Activated T-cell treated with anti-CD3 and anti-CD28 coated beads, Interleukin-2, amount 50 U/mL, for 24 hours (primary cell): ENCODE measurements around the gene SRCIN1.

Experiments used
- DNase-seq: peaks from one replicate; pipeline ENCODE4 v3.0.0-alpha.2; 2020
- H3K27ac Mint-ChIP-seq: 2 replicates; pipeline ENCODE4 v1.8.0; 2020; ENCODE audit warnings: mild to moderate bottlenecking, mixed read lengths
- H3K27me3 Mint-ChIP-seq: 2 replicates; pipeline ENCODE4 v1.8.0; 2020; ENCODE audit warnings: mixed read lengths
- H3K36me3 Mint-ChIP-seq: 2 replicates; pipeline ENCODE4 v1.8.0; 2020; ENCODE audit warnings: low read depth, mixed read lengths
- H3K4me1 Mint-ChIP-seq: 2 replicates; pipeline ENCODE4 v1.8.0; 2020; ENCODE audit warnings: low read depth, mixed read lengths
- H3K4me3 Mint-ChIP-seq: 2 replicates; pipeline ENCODE4 v1.8.0; 2020; ENCODE audit warnings: mild to moderate bottlenecking, moderate library complexity, mixed read lengths
- H3K9me3 Mint-ChIP-seq: 2 replicates; pipeline ENCODE4 v1.8.0; 2020; ENCODE audit warnings: mixed read lengths

Gene SRCIN1

GRCh38 chr17:38584350-38584925, 21.3 kb downstream of the SRCIN1 start:
- H3K9me3 Mint-ChIP-seq = no peaks in the 10 kb centered on the region
- peak; percentile 74 for DNase-seq
- H3K27me3 Mint-ChIP-seq = peaks cover 87% of the 10 kb centered on the region
- H3K4me1 Mint-ChIP-seq = peaks cover 6% of the 10 kb centered on the region
- H3K27ac Mint-ChIP-seq = no peak overlapping the region
- no peaks in the 10 kb centered on the region for H3K36me3 Mint-ChIP-seq
- no peak overlapping the region for H3K4me3 Mint-ChIP-seq

DNA sequence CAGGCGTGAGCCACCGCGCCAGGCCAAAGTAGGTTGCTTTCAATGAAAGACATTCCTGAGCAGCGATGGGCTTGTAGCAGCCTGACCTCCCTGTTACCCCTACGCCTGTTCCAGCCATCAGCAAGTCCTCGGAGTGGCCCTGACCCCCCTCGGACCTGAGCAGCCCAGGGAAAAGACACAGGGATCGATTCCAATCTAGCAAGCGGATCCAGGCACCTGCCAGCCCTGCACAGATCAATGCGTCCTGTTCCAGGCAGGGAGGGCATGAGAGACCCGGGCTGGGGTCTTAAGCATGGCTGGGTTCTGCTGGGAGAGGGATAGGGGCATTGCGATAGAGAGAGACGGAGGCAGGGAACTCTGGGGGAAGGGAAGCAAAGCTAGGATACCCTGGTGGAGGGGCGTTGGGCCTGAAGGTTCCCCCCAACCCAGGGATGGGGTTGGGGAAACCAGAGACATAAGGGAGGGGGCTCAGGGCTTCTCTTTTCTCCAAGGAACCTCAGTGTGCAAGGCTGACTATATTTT, 21.9 kb downstream of the SRCIN1 start:
- no peak for DNase-seq
- H3K27me3 Mint-ChIP-seq = peaks cover 87% of the 10 kb centered on the region
- peaks cover 7% of the 10 kb centered on the region for H3K4me1 Mint-ChIP-seq
- no peaks in the 10 kb centered on the region for H3K9me3 Mint-ChIP-seq
- no peaks in the 10 kb centered on the region for H3K36me3 Mint-ChIP-seq
- H3K27ac Mint-ChIP-seq = no peak overlapping the region
- no peak overlapping the region for H3K4me3 Mint-ChIP-seq

DNA sequence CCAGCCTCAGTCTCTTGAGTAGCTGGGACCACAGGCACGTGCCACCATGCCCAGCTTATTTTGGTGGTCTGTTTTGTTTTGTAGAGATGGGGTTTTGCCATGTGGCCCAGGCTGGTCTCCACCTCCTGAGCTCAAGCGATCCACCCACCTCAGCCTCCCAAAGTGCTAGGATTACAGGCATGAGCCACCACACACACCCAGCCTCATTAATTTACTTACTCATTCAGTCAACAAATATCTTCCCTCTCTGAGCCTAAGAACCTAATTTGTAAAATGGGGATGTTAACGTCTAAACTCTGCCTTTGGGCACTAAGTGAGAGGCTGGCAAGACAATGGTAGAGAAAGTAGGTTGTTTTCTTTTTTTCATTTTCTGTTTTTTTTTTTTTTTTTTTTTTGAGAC, 22.6 kb downstream of the SRCIN1 start:
- Mint-ChIP-seq H3K27ac (no peak overlapping the region), H3K9me3 (no peaks in the 10 kb centered on the region), H3K4me3 (no peak overlapping the region), H3K4me1 (peaks cover 7% of the 10 kb centered on the region), H3K27me3 (peaks cover 85% of the 10 kb centered on the region), H3K36me3 (no peaks in the 10 kb centered on the region)
- no peak for DNase-seq

DNA sequence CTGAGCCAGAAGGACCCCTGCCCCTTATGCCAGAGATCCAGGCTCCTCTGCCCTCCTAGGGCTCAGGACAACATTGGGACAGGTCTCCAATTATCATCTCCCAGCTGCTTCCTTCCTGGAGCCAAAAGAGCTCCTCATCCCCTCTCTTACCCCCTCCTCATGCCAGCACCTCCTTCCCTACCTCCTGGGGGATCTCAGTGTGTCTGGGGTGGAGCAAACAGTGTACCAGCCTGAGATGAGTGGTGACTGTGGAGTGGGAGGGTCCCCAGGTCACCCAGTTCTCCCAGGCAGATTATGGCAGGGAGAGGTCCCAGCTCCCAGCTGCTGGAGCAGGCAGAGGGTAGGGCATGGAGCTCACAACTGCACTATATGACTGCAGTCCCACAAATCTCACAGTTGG, 23.7 kb downstream of the SRCIN1 start:
- H3K4me3 Mint-ChIP-seq = no peak overlapping the region
- H3K27ac Mint-ChIP-seq = no peak overlapping the region
- H3K36me3 Mint-ChIP-seq = no peaks in the 10 kb centered on the region
- H3K9me3 Mint-ChIP-seq = no peaks in the 10 kb centered on the region
- H3K4me1 Mint-ChIP-seq = peaks cover 7% of the 10 kb centered on the region
- H3K27me3 Mint-ChIP-seq = peaks cover 85% of the 10 kb centered on the region
- no peak for DNase-seq

- no peak for DNase-seq
- H3K27ac Mint-ChIP-seq = no peak overlapping the region
- no peaks in the 10 kb centered on the region for H3K9me3 Mint-ChIP-seq
- H3K4me1 Mint-ChIP-seq = peaks cover 7% of the 10 kb centered on the region
- no peak overlapping the region for H3K4me3 Mint-ChIP-seq
- peaks cover 85% of the 10 kb centered on the region for H3K27me3 Mint-ChIP-seq
- H3K36me3 Mint-ChIP-seq = no peaks in the 10 kb centered on the region
Observed at GRCh38 chr17:38579934-38580333, 25.8 kb downstream of the SRCIN1 start.

DNA sequence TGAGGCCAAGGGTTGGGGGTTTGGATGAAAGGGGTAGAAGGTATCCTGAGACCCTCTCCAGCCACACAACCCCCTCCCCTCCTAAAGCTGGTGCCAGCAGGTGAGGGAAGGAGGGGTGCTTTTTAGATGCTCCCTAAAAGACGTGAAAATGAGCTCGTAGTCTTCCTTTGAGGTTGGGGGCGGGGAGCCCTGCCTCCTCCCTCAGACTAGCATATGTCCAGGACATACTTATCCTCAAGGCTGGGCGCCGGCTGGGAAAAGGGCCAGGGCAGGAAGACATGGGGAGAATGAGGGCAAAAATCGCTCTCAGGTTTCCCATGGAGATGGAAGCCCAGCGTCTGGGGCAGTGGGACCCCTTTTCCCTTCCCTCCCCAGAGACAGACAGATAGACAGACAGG, 26.7 kb downstream of the SRCIN1 start:
- Mint-ChIP-seq H3K4me3 (no peak overlapping the region), H3K9me3 (no peaks in the 10 kb centered on the region), H3K27me3 (peaks cover 85% of the 10 kb centered on the region), H3K36me3 (no peaks in the 10 kb centered on the region), H3K4me1 (peaks cover 2% of the 10 kb centered on the region), H3K27ac (no peak overlapping the region)
- no peak for DNase-seq

GRCh38 chr17:38578229-38579082, 27.3 kb downstream of the SRCIN1 start:
- peaks cover 89% of the 10 kb centered on the region for H3K27me3 Mint-ChIP-seq
- H3K27ac Mint-ChIP-seq = no peak overlapping the region
- H3K9me3 Mint-ChIP-seq = no peaks in the 10 kb centered on the region
- no peak overlapping the region for H3K4me3 Mint-ChIP-seq
- H3K4me1 Mint-ChIP-seq = peaks cover 3% of the 10 kb centered on the region
- no peaks in the 10 kb centered on the region for H3K36me3 Mint-ChIP-seq
- DNase-seq = no peak

- H3K4me3 Mint-ChIP-seq = no peak overlapping the region
- H3K27me3 Mint-ChIP-seq = peaks cover 89% of the 10 kb centered on the region
- no peaks in the 10 kb centered on the region for H3K36me3 Mint-ChIP-seq
- no peak for DNase-seq
- H3K9me3 Mint-ChIP-seq = no peaks in the 10 kb centered on the region
- peaks cover 5% of the 10 kb centered on the region for H3K4me1 Mint-ChIP-seq
- H3K27ac Mint-ChIP-seq = no peak overlapping the region
Observed at GRCh38 chr17:38577645-38578173, 28.0 kb downstream of the SRCIN1 start.

- Mint-ChIP-seq H3K9me3 (no peaks in the 10 kb centered on the region), H3K4me3 (no peak overlapping the region), H3K27ac (no peak overlapping the region), H3K4me1 (peaks cover 5% of the 10 kb centered on the region), H3K27me3 (peaks cover 85% of the 10 kb centered on the region), H3K36me3 (no peaks in the 10 kb centered on the region)
- DNase-seq = no peak
Observed at GRCh38 chr17:38577244-38577643, 28.5 kb downstream of the SRCIN1 start.

- Mint-ChIP-seq H3K4me1 (peaks cover 8% of the 10 kb centered on the region), H3K27ac (no peak overlapping the region), H3K36me3 (no peaks in the 10 kb centered on the region), H3K27me3 (peaks cover 91% of the 10 kb centered on the region), H3K4me3 (no peak overlapping the region), H3K9me3 (no peaks in the 10 kb centered on the region)
- no peak for DNase-seq
Observed at GRCh38 chr17:38575781-38576180, 30.0 kb downstream of the SRCIN1 start.

GRCh38 chr17:38574712-38575111, 31.0 kb downstream of the SRCIN1 start:
- Mint-ChIP-seq H3K36me3 (no peaks in the 10 kb centered on the region), H3K4me3 (no peak overlapping the region), H3K27ac (no peak overlapping the region), H3K27me3 (peaks cover 91% of the 10 kb centered on the region), H3K9me3 (no peaks in the 10 kb centered on the region), H3K4me1 (peaks cover 8% of the 10 kb centered on the region)
- DNase-seq = no peak

- Mint-ChIP-seq H3K9me3 (no peaks in the 10 kb centered on the region), H3K36me3 (no peaks in the 10 kb centered on the region), H3K27me3 (peaks cover 92% of the 10 kb centered on the region), H3K27ac (no peak overlapping the region), H3K4me1 (peaks cover 7% of the 10 kb centered on the region), H3K4me3 (peak overlapping the region; percentile 29)
- DNase-seq = no peak
Observed at GRCh38 chr17:38572669-38573365, 32.9 kb downstream of the SRCIN1 start.

DNA sequence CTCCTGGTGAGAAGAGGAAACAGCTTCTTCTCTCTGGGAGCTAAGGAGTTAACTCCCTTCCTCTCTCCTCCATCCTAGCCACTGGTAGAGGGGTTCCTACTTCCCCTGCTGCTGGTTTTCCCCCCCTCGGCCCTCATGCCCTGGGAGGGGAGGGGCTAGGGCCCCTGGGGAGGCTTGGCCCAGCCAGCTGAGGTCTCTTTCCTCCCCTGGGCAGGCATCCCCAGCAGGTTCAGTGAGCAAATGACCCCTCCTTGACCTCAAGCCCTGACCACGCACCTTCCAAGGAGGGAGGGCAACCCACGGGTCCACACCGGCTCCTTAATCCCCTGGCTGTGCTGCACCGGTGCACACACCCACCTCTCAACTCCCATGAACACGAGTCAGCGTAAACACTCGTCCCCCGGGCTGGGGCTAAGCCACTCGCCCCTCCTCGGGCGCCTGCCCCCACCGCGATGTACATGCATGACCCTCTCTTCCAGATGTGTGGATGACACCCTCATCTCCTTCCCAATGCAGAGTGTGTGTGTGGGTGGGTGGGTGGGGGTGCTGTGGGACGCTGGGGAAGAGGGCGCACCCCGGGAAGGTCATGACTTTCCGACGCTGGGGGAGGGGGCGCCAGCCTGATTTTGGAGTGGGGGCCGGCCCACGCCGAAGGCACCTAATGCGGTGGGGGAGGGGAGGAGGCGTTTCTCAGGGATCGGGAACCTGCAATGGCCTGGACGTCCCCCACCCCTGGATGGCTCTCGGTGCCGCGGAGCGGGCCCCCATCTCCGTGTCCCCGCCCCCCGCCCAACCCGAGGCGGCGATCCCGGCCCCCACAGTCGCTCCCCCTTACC, 33.7 kb downstream of the SRCIN1 start:
- peak overlapping the region; percentile 13 for H3K4me3 Mint-ChIP-seq
- H3K27me3 Mint-ChIP-seq = peaks cover 92% of the 10 kb centered on the region
- no peak overlapping the region for H3K27ac Mint-ChIP-seq
- no peaks in the 10 kb centered on the region for H3K9me3 Mint-ChIP-seq
- no peak for DNase-seq
- H3K36me3 Mint-ChIP-seq = no peaks in the 10 kb centered on the region
- peaks cover 7% of the 10 kb centered on the region for H3K4me1 Mint-ChIP-seq
